ENCODE data around the gene AQR.

- TF ChIP-seq EZH2phosphoT487 (IDR thresholded peaks at IDR 0.05; ENCODE audit: borderline replicate concordance, low read length) = no peak
- TF ChIP-seq, protein P1, sequence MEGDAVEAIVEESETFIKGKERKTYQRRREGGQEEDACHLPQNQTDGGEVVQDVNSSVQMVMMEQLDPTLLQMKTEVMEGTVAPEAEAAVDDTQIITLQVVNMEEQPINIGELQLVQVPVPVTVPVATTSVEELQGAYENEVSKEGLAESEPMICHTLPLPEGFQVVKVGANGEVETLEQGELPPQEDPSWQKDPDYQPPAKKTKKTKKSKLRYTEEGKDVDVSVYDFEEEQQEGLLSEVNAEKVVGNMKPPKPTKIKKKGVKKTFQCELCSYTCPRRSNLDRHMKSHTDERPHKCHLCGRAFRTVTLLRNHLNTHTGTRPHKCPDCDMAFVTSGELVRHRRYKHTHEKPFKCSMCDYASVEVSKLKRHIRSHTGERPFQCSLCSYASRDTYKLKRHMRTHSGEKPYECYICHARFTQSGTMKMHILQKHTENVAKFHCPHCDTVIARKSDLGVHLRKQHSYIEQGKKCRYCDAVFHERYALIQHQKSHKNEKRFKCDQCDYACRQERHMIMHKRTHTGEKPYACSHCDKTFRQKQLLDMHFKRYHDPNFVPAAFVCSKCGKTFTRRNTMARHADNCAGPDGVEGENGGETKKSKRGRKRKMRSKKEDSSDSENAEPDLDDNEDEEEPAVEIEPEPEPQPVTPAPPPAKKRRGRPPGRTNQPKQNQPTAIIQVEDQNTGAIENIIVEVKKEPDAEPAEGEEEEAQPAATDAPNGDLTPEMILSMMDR (conservative IDR thresholded peaks at IDR 0.05; ENCODE audit: low read depth, low read length) = no peak
- no peak for TF ChIP-seq EZH2 (IDR thresholded peaks at IDR 0.05; ENCODE audit: low read length, unreplicated experiment)
These were observed 100.4 kb downstream of the AQR start for GRCh38 chr15:34869110-34869509.

Data from PC-3 (cell line).